ENCODE results near the gene CDK1.
"Not testable (repeated sequence)": the region's sequence is repeated elsewhere in the genome, so short reads cannot be mapped to it uniquely, and the experiment has no call there.

CDK1 gene

GRCh38 chr10:60841227-60841626, 62.9 kb downstream of the CDK1 start:
- H3K27ac ChIP-seq (ENCODE audit: low read length); H3K9me3 ChIP-seq (ENCODE audit: insufficient read depth, low read depth, low read length); H3K4me3 ChIP-seq (ENCODE audit: low read length); H3K36me3 ChIP-seq (ENCODE audit: insufficient read depth, low read depth, low read length); H3K9ac ChIP-seq (ENCODE audit: low read depth, low read length); H3K4me1 ChIP-seq (ENCODE audit: insufficient read depth, low read length); H3K27me3 ChIP-seq (ENCODE audit: insufficient read depth, low read length): not testable (repeated sequence)

- no peaks in the 10 kb centered on the region for H3K36me3 ChIP-seq (ENCODE audit: insufficient read depth, low read depth, low read length)
- no peaks in the 10 kb centered on the region for H3K9me3 ChIP-seq (ENCODE audit: insufficient read depth, low read depth, low read length)
- no peak overlapping the region for H3K4me3 ChIP-seq (ENCODE audit: low read length)
- no peak overlapping the region for H3K9ac ChIP-seq (ENCODE audit: low read depth, low read length)
- H3K4me1 ChIP-seq (ENCODE audit: insufficient read depth, low read length), result no peaks in the 10 kb centered on the region
- H3K27ac ChIP-seq (ENCODE audit: low read length), result no peak overlapping the region
- no peaks in the 10 kb centered on the region for H3K27me3 ChIP-seq (ENCODE audit: insufficient read depth, low read length)
Observed at GRCh38 chr10:60842694-60843093, 64.4 kb downstream of the CDK1 start.

Measured in iPS-20b (cell line).